Stomach (tissue), 4 donors: ENCODE data around the gene TMEM80.

Experiments used
- CTCF ChIP-seq, 7 experiments: fragments of 450-650 bp in 4 of 7; fragments of 200-600 bp in 3 of 7; sonication (generic) in 3 of 7; IDR thresholded peaks; one replicate each; pipeline ENCODE4 v1.5.1; 2016 to 2019; ENCODE audit warnings: antibody characterized with exemption in 7 of 7, control low read depth in 2 of 7, mild to moderate bottlenecking in 1 of 7
- EP300 ChIP-seq: sonication (generic); formaldehyde crosslinking; IDR thresholded peaks from one replicate; pipeline ENCODE4 v1.6.1; 2017; ENCODE audit warnings: antibody characterized with exemption
- POLR2A ChIP-seq, 4 donors: fragments of 450-650 bp; IDR thresholded peaks; one replicate each; pipeline ENCODE4 v1.6.1; 2016; ENCODE audit warnings: antibody characterized with exemption in 4 of 4, control low read depth in 2 of 4, mild to moderate bottlenecking in 1 of 4, moderate library complexity in 1 of 4
- POLR2AphosphoS5 ChIP-seq, 3 donors: sonication (generic); formaldehyde crosslinking; IDR thresholded peaks; one replicate each; pipeline ENCODE4 v1.6.1; 2016; ENCODE audit warnings: antibody characterized with exemption in 3 of 3

- TF ChIP-seq CTCF (IDR thresholded peaks at IDR 0.05) (no peak), POLR2A (IDR thresholded peaks at IDR 0.05) (no peak), EP300 (no peak), POLR2AphosphoS5 (IDR thresholded peaks at IDR 0.05) (no peak)
Measured at GRCh38 chr11:656866-657265, 38.8 kb upstream of the TMEM80 start.
